ENCODE data around the gene MED25. TPM values are rescaled to one million over a fixed set of nuclear protein-coding genes. Genes with fewer than 3 reads are reported as not detected.

Gene MED25
- total and polyA plus RNA-seq, 2 of the 4 experiments (the other 2 are of a cell fraction): 4.7 to 38.5 TPM

DNA sequence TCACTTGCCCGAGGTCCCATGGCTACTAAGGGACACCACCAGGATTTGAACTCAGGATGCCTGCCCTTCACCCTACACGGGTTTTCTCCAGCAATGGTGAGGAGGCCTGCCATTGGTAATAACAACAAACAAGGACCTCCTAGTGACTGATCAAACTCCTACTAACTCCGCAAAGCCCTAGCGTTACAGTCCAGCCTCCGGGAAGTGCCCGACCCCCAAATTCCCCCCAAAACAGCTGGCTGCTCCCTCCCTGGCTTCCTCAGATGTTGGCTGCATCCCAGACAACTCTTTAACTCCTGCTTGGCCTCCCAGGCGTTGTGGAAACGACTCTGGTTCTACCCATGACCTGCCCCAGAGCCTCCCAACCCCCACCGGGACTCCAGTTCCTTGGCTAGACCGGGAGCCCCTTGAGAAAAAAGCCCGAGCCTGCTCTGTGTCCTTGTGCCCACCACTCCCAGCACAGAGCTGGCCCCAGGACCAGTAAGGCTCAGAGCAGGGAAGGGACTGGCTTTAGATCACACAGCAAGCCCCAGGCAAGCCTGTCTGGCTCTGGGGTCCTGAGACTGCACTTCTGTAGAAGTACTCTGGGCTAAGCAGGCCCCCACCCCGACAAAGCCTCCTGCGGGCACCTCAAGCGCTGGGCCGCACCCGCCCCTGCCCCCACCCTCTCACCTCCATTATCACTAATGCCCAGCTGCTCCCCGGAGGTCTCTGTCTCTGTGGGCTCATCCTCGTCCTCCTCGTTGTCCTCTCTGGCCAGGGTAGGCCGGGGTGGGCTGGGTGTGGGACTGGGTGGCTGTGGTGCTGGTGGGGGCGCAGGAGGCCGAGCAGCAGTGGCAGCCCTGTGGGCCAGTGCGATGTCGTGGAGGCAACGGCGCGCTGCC lies 54.4 kb downstream of the MED25 start:
- POLR2A ChIA-PET (ENCODE audit: unreplicated experiment): no interaction called here
- Histone ChIP-seq H3K9ac (ENCODE audit: low read depth, low read length) (no peak overlapping the region), H2AFZ (replicated peaks; ENCODE audit: low read length, poor library complexity) (no peak overlapping the region), H3K4me2 (ENCODE audit: low read depth, low read length) (no peak overlapping the region), H3K4me1 (ENCODE audit: control insufficient read depth, insufficient read depth, low read length) (peaks cover 7% of the 10 kb centered on the region), H3K23ac (ENCODE audit: low read depth, low read length) (no peak overlapping the region), H2AK5ac (ENCODE audit: low read depth, low read length) (no peak overlapping the region), H3K9me1 (ENCODE audit: insufficient read depth, low read length) (peaks cover 14% of the 10 kb centered on the region; the same call in 1 of the 2 replicates), H4K8ac (ENCODE audit: low read depth in 2 of 2, low read length in 2 of 2) (no peak overlapping the region), H4K91ac (ENCODE audit: insufficient read depth, low read depth, low read length) (no peak overlapping the region), H3K79me1 (ENCODE audit: low read depth in 1 of 2, low read length in 2 of 2) (peaks cover 13 to 56% of the 10 kb centered on the region in 2 experiments; a peak in 3 of 4 replicates), H2BK15ac (ENCODE audit: low read depth, low read length) (no peak overlapping the region), H3K56ac (ENCODE audit: extremely low read depth, insufficient read depth, low read length) (no peak overlapping the region), H3K14ac (replicated peaks; ENCODE audit: low read depth, low read length) (no peak overlapping the region), H2BK120ac (ENCODE audit: low read depth, low read length) (no peak overlapping the region), H3K27ac (ENCODE audit: insufficient read depth, low read length) (no peak overlapping the region), H3K27me3 (ENCODE audit: control insufficient read depth, insufficient read depth, low read length) (no peaks in the 10 kb centered on the region), H2AK9ac (replicated peaks; ENCODE audit: low read depth, low read length, poor library complexity) (no peak overlapping the region), H3K9me3 (ENCODE audit: control insufficient read depth, insufficient read depth, low read length) (no peaks in the 10 kb centered on the region), H3K4ac (ENCODE audit: low read depth, low read length) (no peak overlapping the region), H2BK20ac (ENCODE audit: low read depth, low read length) (no peak overlapping the region), H3K4me3 (ENCODE audit: insufficient read depth, low read depth, low read length) (no peak overlapping the region), H4K5ac (ENCODE audit: low read depth, low read length) (no peak overlapping the region), H2BK5ac (ENCODE audit: low read depth, low read length, poor library complexity, severe bottlenecking) (no peak overlapping the region), H3K18ac (ENCODE audit: low read depth, low read length) (no peak overlapping the region), H3K36me3 (ENCODE audit: control insufficient read depth, insufficient read depth, low read length) (peaks cover 7% of the 10 kb centered on the region; the same call in 1 of the 2 replicates), H4K20me1 (ENCODE audit: insufficient read depth, low read length) (no peaks in the 10 kb centered on the region; the same call in 1 of the 2 replicates)
- intact Hi-C loops (cut with micrococcal nuclease) (no loop called here), in situ Hi-C loops (cut with MboI; ENCODE audit: low sequenced_read_pairs) (no loop called here), dilution Hi-C loops (cut with HindIII; ENCODE audit: low sequenced_read_pairs, unreplicated experiment) (no loop called here)
- 71% methylated on average over 11 of the region's 27 CpGs; no CpG with 5 or more reads in 1 of the 2 experiments for WGBS, 2 experiments (ENCODE audit: extremely low coverage in 2 of 2, insufficient read length in 1 of 2)
- ATAC-seq (ENCODE audit: low read depth): no peak
- no peak for DNase-seq
- BruUV-seq (replicated peaks): no TSS peak
- TF ChIP-seq RAD21 (IDR thresholded peaks at IDR 0.05; ENCODE audit: low read length) (no peak), RFX5 (IDR thresholded peaks at IDR 0.05; ENCODE audit: low read depth, low read length) (no peak), BHLHE40 (IDR thresholded peaks at IDR 0.05; ENCODE audit: low read depth, low read length) (no peak), SMC3 (IDR thresholded peaks at IDR 0.05; ENCODE audit: low read depth, low read length) (no peak), CHD1 (IDR thresholded peaks at IDR 0.05; ENCODE audit: low read depth, low read length) (no peak), POLR2A (IDR thresholded peaks at IDR 0.05; ENCODE audit: low read depth, low read length) (no peak), MXI1 (IDR thresholded peaks at IDR 0.05; ENCODE audit: borderline replicate concordance, low read depth, low read length) (no peak), MAZ (IDR thresholded peaks at IDR 0.05; ENCODE audit: borderline replicate concordance, low read depth, low read length) (no peak), NFE2L2 (IDR thresholded peaks at IDR 0.05; ENCODE audit: low read depth, low read length) (no peak), RCOR1 (IDR thresholded peaks at IDR 0.05; ENCODE audit: insufficient replicate concordance, low read length) (no peak)
- TF ChIP-seq, protein P1, sequence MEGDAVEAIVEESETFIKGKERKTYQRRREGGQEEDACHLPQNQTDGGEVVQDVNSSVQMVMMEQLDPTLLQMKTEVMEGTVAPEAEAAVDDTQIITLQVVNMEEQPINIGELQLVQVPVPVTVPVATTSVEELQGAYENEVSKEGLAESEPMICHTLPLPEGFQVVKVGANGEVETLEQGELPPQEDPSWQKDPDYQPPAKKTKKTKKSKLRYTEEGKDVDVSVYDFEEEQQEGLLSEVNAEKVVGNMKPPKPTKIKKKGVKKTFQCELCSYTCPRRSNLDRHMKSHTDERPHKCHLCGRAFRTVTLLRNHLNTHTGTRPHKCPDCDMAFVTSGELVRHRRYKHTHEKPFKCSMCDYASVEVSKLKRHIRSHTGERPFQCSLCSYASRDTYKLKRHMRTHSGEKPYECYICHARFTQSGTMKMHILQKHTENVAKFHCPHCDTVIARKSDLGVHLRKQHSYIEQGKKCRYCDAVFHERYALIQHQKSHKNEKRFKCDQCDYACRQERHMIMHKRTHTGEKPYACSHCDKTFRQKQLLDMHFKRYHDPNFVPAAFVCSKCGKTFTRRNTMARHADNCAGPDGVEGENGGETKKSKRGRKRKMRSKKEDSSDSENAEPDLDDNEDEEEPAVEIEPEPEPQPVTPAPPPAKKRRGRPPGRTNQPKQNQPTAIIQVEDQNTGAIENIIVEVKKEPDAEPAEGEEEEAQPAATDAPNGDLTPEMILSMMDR (conservative IDR thresholded peaks at IDR 0.05; ENCODE audit: low read depth, low read length): no peak
- TF ChIP-seq, protein P2, sequence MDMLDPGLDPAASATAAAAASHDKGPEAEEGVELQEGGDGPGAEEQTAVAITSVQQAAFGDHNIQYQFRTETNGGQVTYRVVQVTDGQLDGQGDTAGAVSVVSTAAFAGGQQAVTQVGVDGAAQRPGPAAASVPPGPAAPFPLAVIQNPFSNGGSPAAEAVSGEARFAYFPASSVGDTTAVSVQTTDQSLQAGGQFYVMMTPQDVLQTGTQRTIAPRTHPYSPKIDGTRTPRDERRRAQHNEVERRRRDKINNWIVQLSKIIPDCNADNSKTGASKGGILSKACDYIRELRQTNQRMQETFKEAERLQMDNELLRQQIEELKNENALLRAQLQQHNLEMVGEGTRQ (IDR thresholded peaks at IDR 0.05; ENCODE audit: low read depth, low read length): no peak
- TF ChIP-seq, protein P3, sequence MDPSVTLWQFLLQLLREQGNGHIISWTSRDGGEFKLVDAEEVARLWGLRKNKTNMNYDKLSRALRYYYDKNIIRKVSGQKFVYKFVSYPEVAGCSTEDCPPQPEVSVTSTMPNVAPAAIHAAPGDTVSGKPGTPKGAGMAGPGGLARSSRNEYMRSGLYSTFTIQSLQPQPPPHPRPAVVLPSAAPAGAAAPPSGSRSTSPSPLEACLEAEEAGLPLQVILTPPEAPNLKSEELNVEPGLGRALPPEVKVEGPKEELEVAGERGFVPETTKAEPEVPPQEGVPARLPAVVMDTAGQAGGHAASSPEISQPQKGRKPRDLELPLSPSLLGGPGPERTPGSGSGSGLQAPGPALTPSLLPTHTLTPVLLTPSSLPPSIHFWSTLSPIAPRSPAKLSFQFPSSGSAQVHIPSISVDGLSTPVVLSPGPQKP (IDR thresholded peaks at IDR 0.05; ENCODE audit: borderline replicate concordance, low read depth, low read length): no peak
- CTCF ChIA-PET: no interaction called here

Measured in IMR-90 (cell line).